SK-N-SH (cell line): ENCODE results near the gene HINT2. TPM values are rescaled to one million over a fixed set of nuclear protein-coding genes. Genes with fewer than 3 reads are reported as not detected.

Source experiments
- CTCF ChIA-PET: fragments of 300-600, 350-600 bp; formaldehyde crosslinking; extraction: SDS; loops from one replicate; lab custom pipeline; 2021; lab: Yijun Ruan, JAX
- POLR2A ChIA-PET: fragments of 350-600 bp; sonication (Branson Sonifier 250); formaldehyde crosslinking; extraction: SDS; loops from one replicate; lab custom pipeline; 2020; ENCODE audit warnings: antibody characterized with exemption, inconsistent platforms; lab: Yijun Ruan, JAX
- DNase-seq: peaks from one replicate; pipeline ENCODE4 v3.0.0; 2012
- H2AFZ ChIP-seq: fragments of 200-600 bp; sonication (generic); 2 replicates; pipeline ENCODE4 v1.8.1; 2016; ENCODE audit warnings: antibody characterized with exemption, mild to moderate bottlenecking, low read depth
- H3F3A ChIP-seq: fragments of 200-600 bp; sonication (generic); replicated peaks from 2 replicates; pipeline ENCODE3; 2016; ENCODE audit warnings: antibody characterized with exemption, mild to moderate bottlenecking; ENCODE audit not compliant: insufficient read depth
- H3K27ac ChIP-seq, 2 experiments: fragments of 200-500 bp in 1 of 2; fragments of 200-600 bp in 1 of 2; sonication (Bioruptor generic) in 1 of 2; sonication (generic), shearing (Covaris generic) in 1 of 2; 2 replicates each; pipeline versions ENCODE4 v1.5.1 to v1.6.1; 2014 to 2016; ENCODE audit warnings: low read depth in 2 of 2, inconsistent platforms in 1 of 2, low read length in 1 of 2, mild to moderate bottlenecking in 1 of 2, mixed read lengths in 1 of 2
- H3K27me3 ChIP-seq: fragments of 200-600 bp; sonication (generic), shearing (Covaris generic); 2 replicates; pipeline ENCODE4 v1.6.1; 2016; ENCODE audit warnings: mixed run types; ENCODE audit not compliant: insufficient read depth
- H3K36me3 ChIP-seq, 2 experiments: fragments of 200-500 bp in 1 of 2; fragments of 200-600 bp in 1 of 2; sonication (Bioruptor generic) in 1 of 2; sonication (generic) in 1 of 2; replicated peaks in 1 of 2; 2 replicates each; pipeline versions ENCODE3 to v1.5.1; 2014 to 2016; ENCODE audit warnings: low read length in 1 of 2, mild to moderate bottlenecking in 1 of 2; ENCODE audit not compliant: insufficient read depth in 2 of 2, control insufficient read depth in 1 of 2
- H3K4me1 ChIP-seq, 2 experiments: fragments of 200-500 bp in 1 of 2; fragments of 200-600 bp in 1 of 2; sonication (Bioruptor generic) in 1 of 2; sonication (generic), shearing (Covaris generic) in 1 of 2; 2 replicates each; pipeline versions ENCODE4 v1.5.1 to v1.6.1; 2014 to 2016; ENCODE audit warnings: low read depth in 1 of 2, low read length in 1 of 2, mixed run types in 1 of 2; ENCODE audit not compliant: insufficient read depth in 2 of 2, control insufficient read depth in 1 of 2
- H3K4me2 ChIP-seq: fragments of 200-600 bp; sonication (generic), shearing (Covaris generic); 2 replicates; pipeline ENCODE4 v1.6.1; 2017; ENCODE audit warnings: mixed run types
- H3K4me3 ChIP-seq, 2 experiments: fragments of 200-500 bp in 1 of 2; fragments of 200-600 bp in 1 of 2; sonication (Bioruptor generic) in 1 of 2; sonication (generic), shearing (Covaris generic) in 1 of 2; 2 replicates each; pipeline versions ENCODE4 v1.5.1 to v1.8.1; 2014 to 2016; ENCODE audit warnings: low read depth in 2 of 2, inconsistent platforms in 1 of 2, low read length in 1 of 2, mild to moderate bottlenecking in 1 of 2, mixed read lengths in 1 of 2, moderate library complexity in 1 of 2
- H3K79me2 ChIP-seq: fragments of 200-600 bp; sonication (generic); 2 replicates; pipeline ENCODE4 v1.8.1; 2017; ENCODE audit warnings: mild to moderate bottlenecking; ENCODE audit not compliant: insufficient read depth
- H3K9ac ChIP-seq: fragments of 200-600 bp; sonication (generic); 2 replicates; pipeline ENCODE4 v1.6.1; 2017; ENCODE audit warnings: mixed run types
- H3K9me2 ChIP-seq: fragments of 200-600 bp; sonication (generic); 2 replicates; pipeline ENCODE4 v1.6.1; 2017; ENCODE audit warnings: mixed run types
- H3K9me3 ChIP-seq: fragments of 200-600 bp; sonication (generic); 2 replicates; pipeline ENCODE4 v1.6.1; 2017; ENCODE audit warnings: mixed run types, mild to moderate bottlenecking, moderate library complexity
- H4K20me1 ChIP-seq: fragments of 200-600 bp; sonication (generic); 2 replicates; pipeline ENCODE4 v1.6.1; 2017; ENCODE audit warnings: mild to moderate bottlenecking, mixed run types; ENCODE audit not compliant: insufficient read depth
- CHD2 ChIP-seq: fragments of 150-350 bp; IDR thresholded peaks from 2 replicates; pipeline ENCODE4 v1.6.1; 2018; ENCODE audit warnings: low read length; ENCODE audit not compliant: partially characterized antibody
- FOSL2 ChIP-seq: IDR thresholded peaks from 2 replicates; pipeline ENCODE4 v1.4.0; 2012; ENCODE audit warnings: low read depth, mild to moderate bottlenecking, moderate library complexity, borderline replicate concordance
- FOXM1 ChIP-seq: IDR thresholded peaks from 2 replicates; pipeline ENCODE4 v1.4.0; 2012; ENCODE audit warnings: low read depth, mild to moderate bottlenecking
- GABPA ChIP-seq: IDR thresholded peaks from 2 replicates; pipeline ENCODE4 v1.4.0; 2012; ENCODE audit warnings: low read depth, mild to moderate bottlenecking
- JUND ChIP-seq: IDR thresholded peaks from 2 replicates; pipeline ENCODE4 v1.4.0; 2012
- MEF2A ChIP-seq: IDR thresholded peaks from 2 replicates; pipeline ENCODE4 v1.4.0; 2012; ENCODE audit warnings: low read depth, borderline replicate concordance
- MXI1 ChIP-seq: IDR thresholded peaks from 2 replicates; pipeline ENCODE4 v1.6.1; 2012; ENCODE audit warnings: mild to moderate bottlenecking, low read depth, low read length, improper control_type of control experiment
- RAD21 ChIP-seq: IDR thresholded peaks from 2 replicates; pipeline ENCODE4 v1.6.1; 2012; ENCODE audit warnings: mild to moderate bottlenecking, low read length
- RCOR1 ChIP-seq: fragments of 150-350 bp; IDR thresholded peaks from 2 replicates; pipeline ENCODE4 v1.6.1; 2017; ENCODE audit warnings: antibody characterized with exemption, low read length
- SMC3 ChIP-seq: IDR thresholded peaks from 2 replicates; pipeline ENCODE4 v1.6.1; 2012; ENCODE audit warnings: low read depth, low read length, improper control_type of control experiment
- TEAD4 ChIP-seq: IDR thresholded peaks from 2 replicates; pipeline ENCODE4 v1.4.0; 2012; ENCODE audit warnings: mild to moderate bottlenecking, borderline replicate concordance; ENCODE audit not compliant: insufficient read depth
- USF2 ChIP-seq: fragments of 150-350 bp; IDR thresholded peaks from 2 replicates; pipeline ENCODE4 v1.6.1; 2017; ENCODE audit warnings: antibody characterized with exemption, low read length, low read depth, borderline replicate concordance
- YY1 ChIP-seq: IDR thresholded peaks from 2 replicates; pipeline ENCODE4 v1.4.0; 2012; ENCODE audit warnings: low read depth, mild to moderate bottlenecking
- WGBS: methylation state at CpG from one replicate; pipeline ENCODE4 v1.1.6; 2017; ENCODE audit warnings: low lambda C conversion rate; 5-methylcytosine and 5-hydroxymethylcytosine counted together
- polyA plus RNA-seq, 3 experiments: library from polyadenylated mRNA; depleted of rRNA; stranded (reverse); fragments of >200 nt; gene quantifications; 2 replicates each; pipeline ENCODE4 v1.2.3, GENCODE V29; 2012
- TF ChIP-seq, protein P1 (sequence below): fragments of 150-350 bp; IDR thresholded peaks from 2 replicates; pipeline ENCODE4 v1.6.1; 2016; ENCODE audit warnings: mild to moderate bottlenecking, low read depth, low read length

Gene HINT2
- polyA plus RNA-seq, 1 of the 3 experiments (the other 2 are of a cell fraction) = 57.2 TPM

DNA sequence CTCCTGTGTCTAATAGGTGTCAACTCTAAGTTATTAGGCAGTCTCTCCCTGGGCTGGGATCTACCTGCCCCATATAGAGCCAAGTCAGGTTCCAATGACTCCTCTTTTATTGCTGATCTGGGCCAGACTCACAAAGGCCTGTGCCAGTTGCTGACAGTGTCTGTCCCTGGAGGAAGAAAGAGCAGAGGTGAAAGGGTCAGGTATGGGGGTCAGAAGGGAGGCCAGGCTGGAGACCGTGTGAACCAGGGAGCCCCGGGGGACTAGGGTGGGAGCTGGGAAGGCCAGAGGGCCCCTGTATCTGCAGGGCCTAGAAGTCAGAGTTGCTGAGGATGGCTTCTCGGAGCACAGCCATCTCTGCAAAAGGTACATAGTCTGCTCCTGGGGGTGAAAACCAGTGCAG lies 3.5 kb upstream of the HINT2 start:
- WGBS = 96% methylated on average over 3 of the region's 3 CpGs

DNA sequence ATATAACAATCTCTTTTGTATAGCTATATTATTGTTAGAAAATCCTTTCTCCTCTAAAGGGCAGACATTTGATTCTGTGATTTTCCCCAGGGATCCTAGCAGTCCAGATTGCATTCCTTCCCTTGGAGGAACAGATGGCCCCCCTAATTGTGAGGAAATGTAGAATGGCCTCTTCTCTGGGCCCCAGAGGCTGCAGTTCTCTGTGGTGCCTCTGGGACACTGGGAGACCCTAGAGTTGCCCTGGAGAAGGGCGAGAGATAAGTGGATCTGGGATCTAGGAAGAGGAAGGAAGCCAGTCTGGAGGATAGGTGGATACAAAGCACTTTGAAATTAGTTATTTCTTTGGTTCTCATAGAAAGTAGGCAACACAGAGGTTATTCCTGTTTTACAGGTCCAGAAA lies 1.9 kb upstream of the HINT2 start:
- Histone ChIP-seq H3K27ac (no peak overlapping the region), H3K36me3 (no peaks in the 10 kb centered on the region), H3K9me3 (no peaks in the 10 kb centered on the region), H3K4me2 (no peak overlapping the region), H3F3A (peaks cover 24% of the 10 kb centered on the region), H3K9ac (no peak overlapping the region), H3K27me3 (no peaks in the 10 kb centered on the region), H3K4me3 (no peak overlapping the region), H2AFZ (no peak overlapping the region), H3K9me2 (no peaks in the 10 kb centered on the region), H3K79me2 (peaks cover 8% of the 10 kb centered on the region; the same call in 1 of the 2 replicates), H3K4me1 (peaks cover 7 to 26% of the 10 kb centered on the region in 2 experiments; a peak in 3 of 4 replicates), H4K20me1 (no peaks in the 10 kb centered on the region)
- peak; percentile 39 for DNase-seq
- TF ChIP-seq RCOR1 (no peak), MXI1 (no peak), JUND (no peak), SMC3 (no peak), FOXM1 (no peak), TEAD4 (no peak), FOSL2 (no peak), USF2 (no peak), GABPA (no peak), MEF2A (no peak)
- ChIA-PET CTCF (interaction anchor here (5.2 kb wide), 1 partner anchor 9 kb away, joined by 30 read pairs; no protein-coding TSS in a partner anchor), POLR2A (no interaction called here)
- 71% methylated on average over 1 of the region's 1 CpG for WGBS

More for the DNA sequence above, 3.5 kb upstream of the HINT2 start:
- Histone ChIP-seq H3K36me3 (no peaks in the 10 kb centered on the region), H3K4me3 (no peak overlapping the region), H2AFZ (no peak overlapping the region), H3K27me3 (no peaks in the 10 kb centered on the region), H3F3A (peaks cover 17% of the 10 kb centered on the region), H3K4me1 (peaks cover 7 to 10% of the 10 kb centered on the region in 2 experiments; a peak in 3 of 4 replicates), H3K9me2 (no peaks in the 10 kb centered on the region), H3K4me2 (no peak overlapping the region), H3K9me3 (no peaks in the 10 kb centered on the region), H3K79me2 (peaks cover 8% of the 10 kb centered on the region; the same call in 1 of the 2 replicates), H4K20me1 (no peaks in the 10 kb centered on the region), H3K27ac (no peak overlapping the region), H3K9ac (no peak overlapping the region)
- POLR2A ChIA-PET = no interaction called here
- no peak for DNase-seq
- CTCF ChIA-PET = interaction anchor here (1.2 kb wide), 1 partner anchor 28 kb away, joined by 4 read pairs; no protein-coding TSS in a partner anchor
- TF ChIP-seq JUND (no peak), RAD21 (no peak), MEF2A (no peak), CHD2 (no peak), YY1 (no peak)
- TF ChIP-seq, protein P1, sequence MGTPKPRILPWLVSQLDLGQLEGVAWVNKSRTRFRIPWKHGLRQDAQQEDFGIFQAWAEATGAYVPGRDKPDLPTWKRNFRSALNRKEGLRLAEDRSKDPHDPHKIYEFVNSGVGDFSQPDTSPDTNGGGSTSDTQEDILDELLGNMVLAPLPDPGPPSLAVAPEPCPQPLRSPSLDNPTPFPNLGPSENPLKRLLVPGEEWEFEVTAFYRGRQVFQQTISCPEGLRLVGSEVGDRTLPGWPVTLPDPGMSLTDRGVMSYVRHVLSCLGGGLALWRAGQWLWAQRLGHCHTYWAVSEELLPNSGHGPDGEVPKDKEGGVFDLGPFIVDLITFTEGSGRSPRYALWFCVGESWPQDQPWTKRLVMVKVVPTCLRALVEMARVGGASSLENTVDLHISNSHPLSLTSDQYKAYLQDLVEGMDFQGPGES = no peak
